ENCODE data around the gene RPL14. TPM values are rescaled to one million over a fixed set of nuclear protein-coding genes. Genes with fewer than 3 reads are reported as not detected.

The RPL14 gene
- total and polyA plus RNA-seq, 2 of the 13 experiments (the other 11 are each of a cell fraction or from before 2014, with no cell fraction given), result 502 to 1,291 TPM

- TF ChIP-seq ERF (CRISPR knock-in tag; IDR thresholded peaks at IDR 0.05), result peak; percentile 35
- TF ChIP-seq, protein P1, sequence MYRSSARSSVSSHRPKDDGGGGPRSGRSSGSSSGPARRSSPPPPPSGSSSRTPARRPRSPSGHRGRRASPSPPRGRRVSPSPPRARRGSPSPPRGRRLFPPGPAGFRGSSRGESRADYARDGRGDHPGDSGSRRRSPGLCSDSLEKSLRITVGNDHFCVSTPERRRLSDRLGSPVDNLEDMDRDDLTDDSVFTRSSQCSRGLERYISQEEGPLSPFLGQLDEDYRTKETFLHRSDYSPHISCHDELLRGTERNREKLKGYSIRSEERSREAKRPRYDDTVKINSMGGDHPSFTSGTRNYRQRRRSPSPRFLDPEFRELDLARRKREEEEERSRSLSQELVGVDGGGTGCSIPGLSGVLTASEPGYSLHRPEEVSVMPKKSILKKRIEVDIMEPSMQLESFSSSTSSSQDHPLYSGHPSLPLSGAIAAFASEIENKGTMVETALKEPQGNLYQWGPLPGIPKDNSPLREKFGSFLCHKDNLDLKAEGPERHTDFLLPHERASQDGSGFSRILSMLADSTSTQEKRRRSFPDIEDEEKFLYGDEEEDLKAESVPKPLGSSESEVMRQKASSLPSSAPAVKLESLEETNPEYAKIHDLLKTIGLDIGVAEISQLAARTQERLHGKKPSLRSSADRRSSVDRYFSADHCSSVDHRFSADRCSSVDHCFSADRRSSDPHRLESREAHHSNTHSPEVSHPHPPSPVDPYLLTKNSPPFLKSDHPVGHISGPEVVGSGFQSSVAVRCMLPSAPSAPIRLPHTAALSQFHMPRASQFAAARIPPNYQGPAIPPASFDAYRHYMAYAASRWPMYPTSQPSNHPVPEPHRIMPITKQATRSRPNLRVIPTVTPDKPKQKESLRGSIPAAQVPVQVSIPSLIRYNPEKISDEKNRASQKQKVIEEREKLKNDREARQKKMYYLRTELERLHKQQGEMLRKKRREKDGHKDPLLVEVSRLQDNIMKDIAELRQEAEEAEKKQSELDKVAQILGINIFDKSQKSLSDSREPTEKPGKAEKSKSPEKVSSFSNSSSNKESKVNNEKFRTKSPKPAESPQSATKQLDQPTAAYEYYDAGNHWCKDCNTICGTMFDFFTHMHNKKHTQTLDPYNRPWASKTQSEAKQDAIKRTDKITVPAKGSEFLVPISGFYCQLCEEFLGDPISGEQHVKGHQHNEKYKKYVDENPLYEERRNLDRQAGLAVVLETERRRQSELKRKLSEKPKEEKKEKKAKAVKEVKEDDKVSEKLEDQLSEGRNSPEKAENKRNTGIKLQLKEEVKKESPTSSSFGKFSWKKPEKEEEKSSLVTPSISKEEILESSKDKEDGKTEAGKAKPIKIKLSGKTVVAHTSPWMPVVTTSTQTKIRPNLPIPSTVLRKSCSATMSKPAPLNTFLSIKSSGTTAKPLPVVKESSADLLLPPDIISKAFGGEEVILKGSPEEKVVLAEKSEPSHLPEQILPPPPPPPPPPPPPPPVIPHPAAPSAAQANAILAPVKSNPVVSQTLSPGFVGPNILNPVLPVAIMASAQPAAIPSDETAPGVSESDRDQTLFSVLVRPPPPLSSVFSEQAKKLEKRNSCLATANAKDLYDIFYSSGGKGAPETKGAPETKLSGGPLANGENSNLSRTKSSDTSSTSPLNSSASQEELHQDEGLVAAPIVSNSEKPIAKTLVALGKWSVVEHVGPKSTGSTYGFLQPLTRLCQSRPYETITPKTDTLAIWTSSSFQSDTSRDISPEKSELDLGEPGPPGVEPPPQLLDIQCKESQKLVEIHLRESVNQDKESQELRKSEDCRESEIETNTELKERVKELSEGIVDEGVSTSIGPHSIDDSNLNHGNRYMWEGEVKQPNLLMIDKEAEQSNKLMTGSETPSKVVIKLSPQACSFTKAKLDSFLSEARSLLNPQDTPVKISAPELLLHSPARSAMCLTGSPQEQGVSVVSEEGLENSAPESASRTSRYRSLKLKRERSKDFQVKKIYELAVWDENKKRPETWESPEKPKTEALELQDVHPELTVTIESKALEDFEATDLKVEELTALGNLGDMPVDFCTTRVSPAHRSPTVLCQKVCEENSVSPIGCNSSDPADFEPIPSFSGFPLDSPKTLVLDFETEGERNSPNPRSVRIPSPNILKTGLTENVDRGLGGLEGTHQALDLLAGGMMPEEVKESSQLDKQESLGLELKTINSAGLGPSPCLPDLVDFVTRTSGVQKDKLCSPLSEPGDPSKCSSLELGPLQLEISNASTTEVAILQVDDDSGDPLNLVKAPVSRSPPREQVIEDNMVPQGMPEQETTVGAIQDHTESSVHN (CRISPR knock-in tag; IDR thresholded peaks at IDR 0.05), result no peak
- TF ChIP-seq FOXJ3 (CRISPR knock-in tag; IDR thresholded peaks at IDR 0.05; ENCODE audit: borderline replicate concordance), result no peak
- TF ChIP-seq HNRNPUL1 (IDR thresholded peaks at IDR 0.05; ENCODE audit: low read depth, low read length), result no peak
- TF ChIP-seq ISX (CRISPR knock-in tag; conservative IDR thresholded peaks at IDR 0.05), result no peak
- no peak for TF ChIP-seq ZNF383 (CRISPR knock-in tag; IDR thresholded peaks at IDR 0.05; ENCODE audit: borderline replicate concordance)
- TF ChIP-seq NCOA2 (CRISPR knock-in tag; IDR thresholded peaks at IDR 0.05), result no peak
- no peak for TF ChIP-seq RCOR2 (CRISPR knock-in tag; IDR thresholded peaks at IDR 0.05)
- TF ChIP-seq KDM5B (CRISPR knock-in tag; IDR thresholded peaks at IDR 0.05; ENCODE audit: borderline replicate concordance), result peak; percentile 78
- peak; percentile 69; the same call in 1 of the 2 replicates for TF ChIP-seq ATF7-NPFF (CRISPR knock-in tag; IDR thresholded peaks at IDR 0.05; ENCODE audit: low read depth)
- TF ChIP-seq, protein P2, sequence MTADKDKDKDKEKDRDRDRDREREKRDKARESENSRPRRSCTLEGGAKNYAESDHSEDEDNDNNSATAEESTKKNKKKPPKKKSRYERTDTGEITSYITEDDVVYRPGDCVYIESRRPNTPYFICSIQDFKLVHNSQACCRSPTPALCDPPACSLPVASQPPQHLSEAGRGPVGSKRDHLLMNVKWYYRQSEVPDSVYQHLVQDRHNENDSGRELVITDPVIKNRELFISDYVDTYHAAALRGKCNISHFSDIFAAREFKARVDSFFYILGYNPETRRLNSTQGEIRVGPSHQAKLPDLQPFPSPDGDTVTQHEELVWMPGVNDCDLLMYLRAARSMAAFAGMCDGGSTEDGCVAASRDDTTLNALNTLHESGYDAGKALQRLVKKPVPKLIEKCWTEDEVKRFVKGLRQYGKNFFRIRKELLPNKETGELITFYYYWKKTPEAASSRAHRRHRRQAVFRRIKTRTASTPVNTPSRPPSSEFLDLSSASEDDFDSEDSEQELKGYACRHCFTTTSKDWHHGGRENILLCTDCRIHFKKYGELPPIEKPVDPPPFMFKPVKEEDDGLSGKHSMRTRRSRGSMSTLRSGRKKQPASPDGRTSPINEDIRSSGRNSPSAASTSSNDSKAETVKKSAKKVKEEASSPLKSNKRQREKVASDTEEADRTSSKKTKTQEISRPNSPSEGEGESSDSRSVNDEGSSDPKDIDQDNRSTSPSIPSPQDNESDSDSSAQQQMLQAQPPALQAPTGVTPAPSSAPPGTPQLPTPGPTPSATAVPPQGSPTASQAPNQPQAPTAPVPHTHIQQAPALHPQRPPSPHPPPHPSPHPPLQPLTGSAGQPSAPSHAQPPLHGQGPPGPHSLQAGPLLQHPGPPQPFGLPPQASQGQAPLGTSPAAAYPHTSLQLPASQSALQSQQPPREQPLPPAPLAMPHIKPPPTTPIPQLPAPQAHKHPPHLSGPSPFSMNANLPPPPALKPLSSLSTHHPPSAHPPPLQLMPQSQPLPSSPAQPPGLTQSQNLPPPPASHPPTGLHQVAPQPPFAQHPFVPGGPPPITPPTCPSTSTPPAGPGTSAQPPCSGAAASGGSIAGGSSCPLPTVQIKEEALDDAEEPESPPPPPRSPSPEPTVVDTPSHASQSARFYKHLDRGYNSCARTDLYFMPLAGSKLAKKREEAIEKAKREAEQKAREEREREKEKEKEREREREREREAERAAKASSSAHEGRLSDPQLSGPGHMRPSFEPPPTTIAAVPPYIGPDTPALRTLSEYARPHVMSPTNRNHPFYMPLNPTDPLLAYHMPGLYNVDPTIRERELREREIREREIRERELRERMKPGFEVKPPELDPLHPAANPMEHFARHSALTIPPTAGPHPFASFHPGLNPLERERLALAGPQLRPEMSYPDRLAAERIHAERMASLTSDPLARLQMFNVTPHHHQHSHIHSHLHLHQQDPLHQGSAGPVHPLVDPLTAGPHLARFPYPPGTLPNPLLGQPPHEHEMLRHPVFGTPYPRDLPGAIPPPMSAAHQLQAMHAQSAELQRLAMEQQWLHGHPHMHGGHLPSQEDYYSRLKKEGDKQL (CRISPR knock-in tag; IDR thresholded peaks at IDR 0.05; ENCODE audit: low read depth), result no peak
- TF ChIP-seq BRD4 (CRISPR knock-in tag; IDR thresholded peaks at IDR 0.05), result no peak
- peak; percentile 48 for TF ChIP-seq HCFC1 (IDR thresholded peaks at IDR 0.05; ENCODE audit: low read depth, low read length)
- no peak for TF ChIP-seq ZNF3 (CRISPR knock-in tag; IDR thresholded peaks at IDR 0.05)
- TF ChIP-seq NFYB (CRISPR knock-in tag; IDR thresholded peaks at IDR 0.05), result peak; percentile 25; the same call in 1 of the 2 replicates
- TF ChIP-seq ZSCAN29 (CRISPR knock-in tag; conservative IDR thresholded peaks at IDR 0.05), result 0 out of 2 replicates have a peak, but pooled peaks have one; percentile 72
- TF ChIP-seq RXRA (CRISPR knock-in tag; IDR thresholded peaks at IDR 0.05), result peak; percentile 49; the same call in 1 of the 2 replicates
These were observed 48.7 kb downstream of the RPL14 start, which contains the start of gene ZNF620 (continued) for GRCh38 chr3:40505599-40506462.
